HG03571 (cell line): Measurements from ENCODE around the gene PLXNA4.

Source experiments
- ATAC-seq: cut with Tn5 transposase; IDR thresholded peaks from one replicate; pipeline ENCODE4 v1.9.1; 2021; ENCODE audit not compliant: unreplicated experiment

The PLXNA4 gene

DNA sequence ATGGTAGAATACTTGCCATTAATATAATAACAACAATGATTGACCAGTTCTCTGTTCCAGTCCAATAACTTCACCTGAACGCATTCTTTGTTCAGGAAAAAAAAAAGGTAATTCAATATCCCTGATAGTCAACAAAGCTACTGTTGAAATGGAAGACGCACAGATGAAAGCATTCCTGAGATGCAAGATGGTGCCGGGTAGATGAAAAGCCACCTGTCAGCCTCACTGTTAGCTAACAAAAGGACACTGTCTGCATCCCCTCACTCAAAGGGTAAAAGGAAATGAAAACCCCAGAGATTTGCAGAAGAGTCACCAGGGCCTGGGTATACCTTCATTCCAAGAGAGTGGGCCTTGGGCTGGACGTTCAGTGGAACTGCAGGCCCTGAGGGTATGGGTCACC is 357.4 kb downstream of the PLXNA4 start:
- no peak for ATAC-seq

DNA sequence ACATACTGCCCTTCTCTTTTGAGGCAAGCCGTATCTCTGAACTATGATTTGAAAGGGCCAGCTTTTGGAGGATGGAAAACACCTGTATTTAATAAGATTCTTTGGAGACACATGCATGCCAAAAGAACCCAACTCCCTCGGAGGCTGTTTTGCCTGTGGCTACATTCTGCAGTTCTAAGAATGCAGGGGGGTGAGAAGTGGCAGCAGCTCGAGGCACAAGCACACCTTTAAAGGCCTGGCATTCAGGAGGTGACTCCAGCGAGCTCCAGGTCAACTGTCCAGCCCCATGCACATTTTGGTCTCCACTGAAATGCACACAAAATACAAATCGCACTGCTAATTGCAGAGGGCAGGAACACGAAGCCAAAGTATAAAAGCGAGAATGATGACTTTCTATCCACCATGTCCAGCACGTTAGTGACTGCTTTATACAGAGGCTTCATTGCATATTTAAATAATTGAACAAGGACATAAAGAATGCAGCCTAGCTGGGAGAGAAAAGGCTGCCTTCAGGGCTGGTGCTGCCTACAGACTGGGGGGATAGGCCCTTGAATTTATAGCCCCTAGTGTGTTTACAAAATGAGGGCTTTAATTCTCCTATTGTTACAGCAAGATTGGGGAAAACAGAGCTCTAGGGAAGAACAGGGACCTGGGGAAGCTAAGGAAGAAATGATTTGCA is 359.3 kb downstream of the PLXNA4 start:
- ATAC-seq, result no peak

DNA sequence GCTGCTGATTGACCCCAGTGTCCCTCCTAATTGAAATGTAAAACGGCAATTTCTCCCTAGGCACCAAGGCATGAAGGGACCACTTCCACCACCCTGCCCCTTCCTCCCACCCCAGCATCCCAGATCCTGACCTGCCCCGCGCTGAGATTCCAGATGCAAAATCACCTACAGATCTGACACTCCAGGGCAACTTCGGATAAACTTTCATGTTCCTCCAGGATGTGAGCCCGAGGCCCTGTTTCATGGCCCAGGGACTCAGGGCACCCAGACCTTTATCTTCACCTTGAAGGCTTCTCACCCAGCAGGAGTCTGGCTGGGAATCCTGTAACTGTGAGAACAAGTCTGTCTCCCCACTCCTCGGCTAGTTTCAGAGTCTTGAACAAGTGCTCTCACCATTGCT is 361.8 kb downstream of the PLXNA4 start:
- no peak for ATAC-seq

DNA sequence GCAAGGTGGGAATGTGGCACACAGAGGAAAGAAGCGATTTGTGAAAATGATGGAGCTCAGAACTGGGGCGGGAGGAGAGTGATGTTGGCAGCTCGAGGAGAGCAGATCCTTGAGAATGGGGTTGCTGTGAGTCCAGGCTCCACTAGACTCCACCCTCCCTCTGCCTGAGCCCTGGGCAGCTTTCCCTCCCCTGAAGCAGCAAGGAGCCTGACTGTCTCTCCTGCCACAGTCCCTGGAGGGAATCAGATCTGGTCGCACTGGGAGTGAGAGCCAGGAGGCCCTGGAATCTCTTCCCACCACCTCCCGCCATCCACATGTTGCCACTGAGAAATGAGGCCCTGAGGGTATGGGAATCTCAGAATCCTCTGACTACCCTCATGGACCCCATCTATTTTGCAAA is 362.7 kb downstream of the PLXNA4 start:
- ATAC-seq, result no peak

DNA sequence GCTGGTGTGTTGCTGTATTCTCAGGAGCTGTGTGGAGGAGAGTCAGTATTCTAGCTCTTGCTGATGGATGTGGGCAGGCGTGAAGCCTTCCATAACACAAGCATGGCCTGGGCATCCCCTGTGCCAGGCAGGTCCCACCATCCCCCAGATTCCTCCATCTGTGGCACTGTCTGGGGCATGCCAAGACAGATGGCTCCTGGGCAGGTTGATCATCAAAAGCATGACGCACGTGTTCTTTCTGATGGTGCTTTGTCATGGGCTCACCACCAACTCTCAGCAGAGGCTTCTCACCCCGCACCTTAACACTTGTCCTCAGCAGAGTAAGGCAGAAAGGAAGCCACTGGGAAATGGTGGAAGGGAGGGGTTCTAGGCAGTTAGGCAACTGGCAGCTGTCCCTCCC is 364.3 kb downstream of the PLXNA4 start:
- ATAC-seq, result no peak

DNA sequence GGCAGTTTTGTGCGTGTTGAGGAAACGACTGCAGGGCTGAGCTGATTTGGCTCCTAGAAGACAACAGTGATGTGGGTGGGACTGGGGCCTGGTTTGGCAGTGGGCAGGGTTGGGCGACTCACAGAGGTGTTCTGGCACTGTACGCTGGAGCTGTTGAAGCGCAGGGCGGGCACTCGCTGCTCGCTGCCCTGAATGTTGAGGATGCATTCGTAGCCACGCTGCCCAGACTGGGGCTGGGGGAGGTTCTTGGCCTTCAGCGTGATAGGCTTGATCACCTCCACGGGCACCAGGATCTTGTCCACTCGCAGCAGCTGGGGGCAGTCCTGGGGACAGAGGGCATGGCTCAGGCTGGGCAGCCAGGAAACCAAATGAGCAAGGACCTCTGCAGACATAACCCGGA is 365.4 kb downstream of the PLXNA4 start:
- ATAC-seq, result no peak

DNA sequence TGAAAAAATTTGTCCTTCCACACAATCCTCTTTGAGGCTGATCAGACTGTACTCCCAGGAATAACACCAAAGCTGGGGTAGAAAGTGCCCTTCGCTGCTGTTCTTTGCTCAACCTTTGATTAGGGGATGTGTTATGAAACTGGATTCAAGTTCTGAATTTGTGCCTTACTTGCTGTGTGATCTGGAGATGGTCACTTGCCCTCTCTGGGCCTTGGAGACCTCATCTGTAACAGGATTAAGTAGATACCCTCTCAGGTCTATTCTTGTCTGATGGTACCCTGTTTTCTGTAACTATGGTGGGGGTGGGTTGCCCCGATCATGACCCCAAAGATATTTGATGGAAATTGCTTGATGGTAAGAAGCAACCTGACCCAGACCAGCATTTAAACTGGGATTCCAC is 368.5 kb downstream of the PLXNA4 start:
- no peak for ATAC-seq

DNA sequence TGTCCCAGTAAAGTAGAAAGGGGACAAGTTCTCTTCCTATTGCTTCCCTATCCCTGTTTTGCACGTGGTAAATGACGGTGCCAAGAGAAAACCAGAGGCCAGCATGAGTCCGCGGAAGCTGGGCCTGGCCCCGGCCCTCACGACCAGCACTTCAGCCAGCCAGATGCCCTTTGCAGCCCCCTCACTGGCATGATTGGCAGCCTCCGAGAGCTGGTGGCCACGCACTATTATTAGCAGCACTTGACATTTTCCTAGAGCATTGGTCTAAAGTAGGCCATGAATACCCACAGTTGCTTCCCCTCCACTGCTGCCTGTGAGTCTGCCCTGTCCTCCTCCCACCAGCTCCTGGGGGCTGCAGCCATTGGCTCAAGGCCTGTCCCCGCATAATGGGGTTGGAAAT is 369.1 kb downstream of the PLXNA4 start:
- no peak for ATAC-seq

DNA sequence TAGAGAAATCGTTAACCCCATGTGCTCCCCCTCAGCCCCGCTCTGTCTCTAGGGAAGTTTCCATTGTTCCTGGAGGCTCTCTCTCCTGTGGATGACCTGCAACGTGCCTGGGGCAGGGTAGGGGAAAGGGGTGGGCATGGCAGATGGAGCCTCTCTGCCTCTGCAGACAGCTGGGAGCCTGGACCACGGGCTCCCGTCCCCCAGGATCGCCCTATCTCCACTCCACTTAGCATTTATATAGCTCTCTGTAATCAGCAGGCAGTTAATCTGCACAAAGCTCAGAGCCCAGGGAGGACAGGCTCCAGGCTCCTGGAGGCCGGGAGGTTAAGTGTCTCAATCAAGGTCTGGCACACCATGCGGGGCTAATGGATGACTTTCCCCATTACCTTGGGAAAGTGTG is 369.7 kb downstream of the PLXNA4 start:
- no peak for ATAC-seq

DNA sequence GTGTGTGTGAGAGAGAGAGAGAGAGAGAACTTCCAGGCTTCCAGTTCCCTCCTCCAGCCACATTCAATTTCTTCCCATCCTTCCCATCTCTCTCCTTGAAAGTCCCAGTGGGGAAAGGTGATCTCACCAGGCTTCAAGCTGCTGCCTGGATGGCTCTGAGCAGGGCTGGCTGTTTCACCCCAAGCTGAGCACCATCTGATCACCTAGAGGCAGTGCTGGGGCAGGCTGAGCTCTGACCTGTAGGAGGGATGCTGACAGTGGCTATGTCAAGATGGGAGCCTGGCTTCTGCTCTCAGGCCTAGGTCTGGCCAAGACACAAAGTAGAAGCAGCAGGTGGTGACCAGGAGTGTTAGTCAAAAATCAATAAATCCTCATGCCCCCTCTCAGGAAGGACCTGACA is 370.8 kb downstream of the PLXNA4 start:
- no peak for ATAC-seq

DNA sequence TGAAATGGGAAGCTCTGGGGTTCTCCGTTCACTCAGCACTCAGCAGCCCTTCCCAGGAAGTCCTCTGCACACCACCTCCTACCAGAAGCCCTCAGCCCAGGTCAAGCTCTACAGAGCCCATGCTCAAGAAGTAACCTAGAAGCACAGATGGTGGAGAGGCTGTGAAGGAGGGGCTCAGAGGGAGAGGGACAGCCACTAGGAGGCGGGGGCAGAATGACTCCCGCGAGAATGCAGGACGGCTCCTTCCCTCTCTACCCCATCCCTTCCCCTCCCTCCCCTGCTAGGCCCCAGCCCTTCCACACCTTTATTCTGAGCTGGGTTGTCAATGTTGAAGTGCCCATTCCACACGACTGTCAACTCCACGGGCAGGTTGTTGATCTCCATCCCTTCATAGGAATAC is 373.2 kb downstream of the PLXNA4 start:
- ATAC-seq, result no peak

DNA sequence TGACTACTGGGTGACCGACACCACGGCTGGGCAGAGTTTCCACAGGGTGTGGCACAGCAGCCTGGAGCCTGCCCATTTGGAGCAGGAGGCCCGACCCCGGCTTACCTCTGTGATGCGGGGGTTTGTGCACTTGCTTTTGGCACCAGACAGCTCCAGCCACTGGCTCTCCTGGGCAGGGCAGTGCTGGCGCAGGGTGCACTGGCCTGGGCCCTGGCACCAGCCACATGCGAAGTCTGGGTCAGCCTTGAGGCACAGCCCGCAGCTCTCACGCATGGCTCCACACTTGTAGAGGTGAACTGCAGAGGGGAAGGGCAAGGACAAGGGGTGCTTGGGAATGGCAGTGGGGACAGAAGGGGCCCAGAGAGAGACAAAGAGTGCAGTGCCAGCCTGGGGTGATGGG is 373.7 kb downstream of the PLXNA4 start:
- no peak for ATAC-seq

DNA sequence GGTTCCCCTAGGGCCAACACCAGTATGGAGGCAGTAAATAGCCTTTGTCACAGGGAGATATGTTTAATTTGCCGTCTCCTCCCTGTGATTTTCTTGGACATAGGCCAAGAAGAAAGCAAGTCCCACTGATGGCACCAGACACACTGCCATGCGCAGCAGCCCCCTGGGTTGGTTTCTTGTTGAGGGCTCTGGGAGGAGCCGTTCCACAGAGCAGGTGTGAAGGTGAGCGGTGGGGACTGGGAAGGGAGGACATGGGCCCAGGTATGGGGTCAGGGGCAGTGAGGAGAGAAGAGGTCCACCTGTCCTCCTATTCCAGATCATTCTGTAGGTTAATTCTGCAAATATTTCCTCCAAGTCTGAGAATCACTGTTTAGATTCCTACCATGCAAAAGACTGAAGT is 376.1 kb downstream of the PLXNA4 start:
- ATAC-seq, result no peak

DNA sequence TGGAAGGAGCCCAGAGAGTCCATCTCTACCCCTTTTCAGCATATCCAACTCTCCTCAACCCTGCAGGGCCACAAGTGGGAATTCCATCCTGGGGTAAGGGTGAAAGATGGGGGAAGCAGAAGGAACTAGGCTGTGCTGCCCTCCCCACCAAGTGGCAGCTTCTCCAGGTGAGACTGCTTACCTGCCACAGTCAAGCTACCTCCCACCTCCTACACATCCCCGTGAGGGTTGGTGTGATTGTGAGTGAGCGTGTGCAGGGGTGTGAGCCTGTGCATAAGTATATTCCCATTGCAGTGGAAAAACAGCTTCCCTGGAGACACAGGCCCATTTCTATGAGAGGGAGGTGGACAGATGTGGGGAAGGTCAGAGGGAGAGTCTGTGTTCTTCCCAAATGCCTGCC is 376.6 kb downstream of the PLXNA4 start:
- ATAC-seq, result no peak

DNA sequence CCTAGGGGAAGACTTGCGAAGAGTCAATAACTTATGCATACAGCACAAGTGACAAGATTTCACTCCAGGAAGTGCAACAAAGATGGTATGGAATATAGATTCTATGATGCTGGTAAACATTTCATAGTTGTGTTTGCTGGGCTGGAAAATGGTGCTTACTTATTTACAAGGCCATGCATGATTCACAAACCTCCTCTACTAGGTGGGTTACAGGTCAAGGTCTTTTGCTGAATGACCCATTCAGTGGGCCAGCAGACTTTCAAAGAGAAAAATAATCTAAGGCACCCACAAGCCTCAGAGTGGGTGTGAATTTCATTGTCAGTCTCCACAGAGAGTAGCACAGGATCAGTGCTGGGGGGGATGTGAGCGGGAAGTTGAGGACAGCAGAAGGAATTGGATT is 378.5 kb downstream of the PLXNA4 start:
- ATAC-seq, result no peak

DNA sequence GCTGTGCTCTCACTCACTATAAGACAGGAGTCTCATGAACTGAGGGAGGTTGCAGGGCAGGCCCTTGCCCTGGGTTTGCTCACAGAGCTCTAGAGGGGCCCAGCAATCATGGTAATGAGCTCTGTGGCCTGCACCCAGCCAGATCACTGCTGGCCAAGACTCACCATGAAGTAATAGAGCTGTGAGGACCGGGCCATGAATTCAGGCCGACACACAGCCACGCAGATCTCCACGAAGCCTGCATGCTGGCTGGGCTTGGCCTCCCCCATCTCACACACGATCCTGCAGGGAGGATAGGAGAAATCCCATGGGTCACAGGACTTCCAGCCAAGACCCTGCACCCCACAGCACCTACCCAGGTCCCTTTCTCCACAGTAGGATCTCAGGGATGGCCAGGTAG is 382.4 kb downstream of the PLXNA4 start:
- no peak for ATAC-seq

DNA sequence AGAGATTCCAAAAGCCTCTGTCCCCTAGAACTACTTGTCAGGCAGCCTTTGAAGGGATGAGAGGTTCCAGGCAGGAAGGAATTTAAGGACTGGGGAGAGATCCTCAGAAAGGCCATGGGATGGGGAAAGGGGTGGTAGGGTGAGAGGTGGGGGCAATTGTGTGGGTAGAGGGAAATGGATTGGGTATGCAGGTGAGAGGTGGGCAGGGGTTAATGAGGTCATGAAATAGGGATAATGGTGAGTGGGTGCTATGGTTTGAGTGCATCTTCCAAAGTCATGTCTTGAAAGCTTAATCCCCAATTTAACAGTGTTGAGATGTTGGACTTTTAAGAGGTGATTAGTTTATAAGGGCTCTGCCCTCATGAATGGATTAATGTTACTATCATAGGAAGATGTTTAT is 383.5 kb downstream of the PLXNA4 start:
- ATAC-seq, result no peak

DNA sequence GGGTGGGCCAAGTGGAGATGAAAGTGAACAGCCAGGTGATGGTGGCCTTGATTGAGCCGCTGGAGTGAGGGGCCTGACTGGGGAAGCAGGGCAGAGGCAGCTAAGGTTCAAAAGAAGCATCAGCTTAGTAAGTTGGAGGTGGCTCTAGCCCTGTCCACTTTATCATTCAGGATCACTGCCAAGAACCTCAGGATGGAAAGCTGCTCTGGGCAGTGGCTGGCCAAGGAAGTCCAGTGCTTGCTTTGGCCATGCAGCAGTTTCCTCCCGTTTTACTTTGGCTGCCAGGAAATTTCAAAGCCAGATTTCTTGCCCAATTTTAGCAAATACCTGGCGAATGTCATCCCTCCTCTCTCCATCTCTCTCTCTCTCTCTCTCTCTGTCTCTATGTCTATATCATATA is 384.9 kb downstream of the PLXNA4 start:
- no peak for ATAC-seq

DNA sequence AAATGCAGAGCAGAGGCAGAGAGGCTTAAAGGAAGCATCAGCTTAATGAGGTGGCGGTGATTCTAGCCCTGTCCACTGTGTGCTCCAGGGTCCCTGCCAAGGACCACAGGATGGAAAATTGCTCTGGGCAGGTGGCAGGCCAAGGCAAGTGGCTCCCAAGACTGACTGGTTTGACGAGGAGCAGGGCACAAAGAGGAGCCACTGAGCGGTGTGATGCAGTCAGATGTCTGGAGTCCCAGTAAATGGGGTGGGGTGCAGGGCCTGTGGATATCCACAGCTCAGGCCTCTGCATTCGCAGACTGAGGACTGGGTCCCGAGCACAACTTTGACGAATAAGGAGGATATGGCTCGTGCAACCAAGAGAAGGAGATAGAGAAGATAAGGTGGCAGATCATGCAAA is 385.6 kb downstream of the PLXNA4 start:
- ATAC-seq, result no peak

DNA sequence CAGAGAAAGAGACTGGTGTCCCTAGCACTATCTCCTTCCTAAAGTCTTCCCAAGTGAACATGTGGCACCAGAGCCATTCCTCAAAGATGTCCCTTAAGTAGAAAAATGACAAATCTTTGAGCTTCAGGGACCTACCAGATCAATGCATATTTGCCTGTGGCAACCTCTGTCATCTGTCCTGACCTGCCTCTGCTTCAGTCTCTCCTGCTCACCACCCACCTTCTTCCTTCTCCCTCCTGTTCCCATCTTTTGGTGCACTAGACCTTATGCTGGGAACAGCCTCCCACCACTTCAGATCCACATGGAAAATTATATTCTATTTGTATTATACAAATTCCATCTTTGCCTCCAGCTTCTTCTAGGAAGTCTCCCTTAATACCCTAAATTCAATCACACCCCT is 386.4 kb downstream of the PLXNA4 start:
- ATAC-seq, result no peak

DNA sequence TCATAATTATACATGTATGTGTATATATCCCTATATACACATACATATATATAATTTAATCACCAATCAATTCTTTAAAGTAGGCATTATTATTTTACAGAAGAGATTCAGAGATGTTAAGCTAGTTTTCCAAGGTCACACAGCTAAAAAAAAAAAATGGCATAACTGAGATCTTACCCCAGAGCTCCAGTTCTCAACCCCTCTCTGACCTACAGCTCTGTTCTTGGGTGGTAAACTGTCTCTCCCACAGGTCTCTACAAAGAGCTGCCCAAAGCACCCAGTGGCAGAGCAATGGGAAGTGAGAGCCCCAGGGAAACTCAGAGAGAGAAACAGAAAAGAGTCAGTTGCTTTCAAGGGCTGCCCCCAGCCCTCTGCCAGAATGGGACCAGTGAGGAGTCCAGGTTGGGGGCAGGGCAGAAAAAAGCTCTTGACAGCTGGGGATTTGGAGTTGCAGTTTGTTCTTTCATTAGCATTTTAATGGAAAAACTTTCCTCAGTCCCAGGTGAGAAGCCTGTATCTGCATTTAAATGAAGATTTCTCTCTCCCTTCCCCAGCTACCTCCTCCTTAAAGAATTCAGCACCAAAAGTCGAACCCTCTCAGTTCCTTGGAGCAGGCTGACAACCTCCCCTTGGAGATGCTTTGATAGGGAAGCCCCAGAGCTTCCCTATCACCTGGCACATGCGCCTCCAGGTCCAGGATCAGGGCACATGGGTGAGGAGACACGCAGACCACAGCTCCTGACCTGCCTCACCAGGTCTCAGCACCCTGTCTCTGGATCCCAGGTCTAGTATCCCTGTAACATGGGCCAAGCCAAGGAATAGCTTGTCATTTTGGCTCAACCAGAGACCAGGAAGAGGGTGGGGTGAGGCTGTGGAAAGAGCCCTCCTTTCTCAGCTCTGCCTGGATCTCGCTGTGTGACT is 388.1 kb downstream of the PLXNA4 start:
- no peak for ATAC-seq

DNA sequence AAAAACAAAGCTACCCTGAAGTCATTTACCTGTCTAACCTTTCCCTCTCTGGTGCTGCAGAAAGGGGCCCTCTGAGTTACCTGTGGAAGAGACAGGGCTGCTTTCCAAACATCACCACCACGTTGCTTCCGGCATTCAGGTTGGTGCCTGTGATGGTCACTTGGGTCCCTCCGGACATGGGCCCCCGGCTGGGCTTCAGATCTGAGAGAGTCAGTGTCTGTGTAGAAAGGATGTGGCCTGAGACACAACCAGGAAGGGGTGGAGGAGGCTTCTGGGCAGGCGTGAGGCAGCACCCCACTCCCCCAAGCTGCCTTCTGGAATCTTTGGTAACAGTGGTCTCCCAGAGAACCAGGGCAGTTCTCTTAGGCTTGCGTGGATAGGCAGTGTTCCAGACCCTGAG is 388.9 kb downstream of the PLXNA4 start:
- ATAC-seq, result no peak

DNA sequence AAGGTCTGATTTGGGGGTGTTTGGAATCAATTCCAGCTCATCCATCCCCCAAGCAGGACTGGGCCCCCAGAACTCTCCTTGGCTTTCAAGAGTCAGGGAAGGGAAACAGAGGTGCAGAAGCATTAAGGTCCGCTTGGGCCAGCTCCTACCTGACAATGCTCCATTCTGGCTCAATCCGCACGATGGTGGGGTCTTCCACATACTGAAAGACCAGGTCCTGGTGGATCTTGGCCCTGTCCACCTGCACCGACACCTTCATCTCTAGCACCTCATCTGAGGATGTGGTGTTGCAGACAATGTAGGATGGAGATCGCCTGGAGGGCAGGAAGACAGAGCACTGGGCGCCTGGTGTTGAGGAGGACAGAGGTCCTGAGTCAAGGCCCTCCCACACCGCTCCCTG is 391.1 kb downstream of the PLXNA4 start:
- no peak for ATAC-seq
